ENCODE measurements around the gene TACO1.

DNA sequence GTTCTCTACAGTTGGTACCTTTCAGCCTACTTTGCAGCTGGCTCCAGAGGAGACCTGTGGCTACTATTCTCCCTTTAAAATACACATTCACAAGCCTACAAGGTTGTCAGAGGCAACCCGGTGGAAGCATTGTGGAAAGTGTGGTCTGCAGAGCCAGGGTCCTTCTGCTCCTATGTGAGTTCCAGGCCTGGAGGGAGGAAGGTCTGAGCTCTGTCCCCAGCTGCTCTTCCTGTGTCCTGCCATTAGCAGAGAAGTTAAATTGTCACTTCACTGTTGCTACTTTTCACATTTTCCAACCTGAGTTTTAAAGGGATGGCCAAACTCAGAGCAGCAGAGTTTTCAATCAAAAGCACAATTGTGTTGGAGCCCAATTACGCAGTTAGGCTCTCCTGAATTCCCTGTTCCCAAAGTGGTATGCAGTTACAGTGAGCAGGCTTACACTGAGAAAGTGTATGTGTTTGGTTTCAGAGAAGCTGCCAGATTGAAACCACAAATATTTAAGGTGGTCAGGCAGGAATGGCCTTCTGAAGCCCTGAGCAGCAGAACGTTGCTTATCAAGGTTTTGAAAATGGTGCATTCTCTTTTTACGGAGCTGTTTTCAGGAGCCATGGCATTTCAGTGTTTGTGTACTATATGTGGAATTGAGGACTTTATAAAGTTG lies 46.5 kb downstream of the TACO1 start:
- no peak for TF ChIP-seq POLR2A (IDR thresholded peaks at IDR 0.05)
- TF ChIP-seq, protein P1, sequence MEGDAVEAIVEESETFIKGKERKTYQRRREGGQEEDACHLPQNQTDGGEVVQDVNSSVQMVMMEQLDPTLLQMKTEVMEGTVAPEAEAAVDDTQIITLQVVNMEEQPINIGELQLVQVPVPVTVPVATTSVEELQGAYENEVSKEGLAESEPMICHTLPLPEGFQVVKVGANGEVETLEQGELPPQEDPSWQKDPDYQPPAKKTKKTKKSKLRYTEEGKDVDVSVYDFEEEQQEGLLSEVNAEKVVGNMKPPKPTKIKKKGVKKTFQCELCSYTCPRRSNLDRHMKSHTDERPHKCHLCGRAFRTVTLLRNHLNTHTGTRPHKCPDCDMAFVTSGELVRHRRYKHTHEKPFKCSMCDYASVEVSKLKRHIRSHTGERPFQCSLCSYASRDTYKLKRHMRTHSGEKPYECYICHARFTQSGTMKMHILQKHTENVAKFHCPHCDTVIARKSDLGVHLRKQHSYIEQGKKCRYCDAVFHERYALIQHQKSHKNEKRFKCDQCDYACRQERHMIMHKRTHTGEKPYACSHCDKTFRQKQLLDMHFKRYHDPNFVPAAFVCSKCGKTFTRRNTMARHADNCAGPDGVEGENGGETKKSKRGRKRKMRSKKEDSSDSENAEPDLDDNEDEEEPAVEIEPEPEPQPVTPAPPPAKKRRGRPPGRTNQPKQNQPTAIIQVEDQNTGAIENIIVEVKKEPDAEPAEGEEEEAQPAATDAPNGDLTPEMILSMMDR (IDR thresholded peaks at IDR 0.05 in 8 of 11, conservative IDR thresholded peaks at IDR 0.05 in 3 of 11) = no peak
